Heart right ventricle (tissue), 16 donors: ENCODE measurements around the gene TBC1D2B. TPM values are rescaled to one million over a fixed set of nuclear protein-coding genes. Genes with fewer than 3 reads are reported as not detected.

Source experiments
- ATAC-seq, 8 donors: fragments of 200-7000 bp; cut with Tn5 transposase; one replicate each; pipeline ENCODE4 v1.9.1; 2020; ENCODE audit warnings: mild to moderate bottlenecking in 8 of 8, moderate library complexity in 8 of 8, moderate number of reproducible peaks in 1 of 8
- DNase-seq, 2 donors: peaks; one replicate each; pipeline ENCODE4 v3.0.0-alpha.2; 2020
- H3K27ac ChIP-seq, 10 donors: fragments of 200-600 bp; sonication (generic) in 2 of 10; one replicate each; pipeline versions ENCODE4 v1.5.0 to v1.8.0; 2020 to 2022; ENCODE audit warnings: mild to moderate bottlenecking in 3 of 10
- H3K27me3 ChIP-seq, 7 donors: fragments of 200-600 bp; one replicate each; pipeline ENCODE4 v1.8.0; 2021 to 2022; ENCODE audit warnings: mild to moderate bottlenecking in 2 of 7
- H3K36me3 ChIP-seq, 9 donors: fragments of 200-600 bp; sonication (generic) in 1 of 9; one replicate each; pipeline versions ENCODE4 v1.5.0 to v1.8.0; 2020 to 2022; ENCODE audit warnings: mild to moderate bottlenecking in 2 of 9
- H3K4me1 ChIP-seq, 9 donors: fragments of 200-600 bp; sonication (generic) in 1 of 9; one replicate each; pipeline versions ENCODE4 v1.5.0 to v1.8.0; 2020 to 2022; ENCODE audit warnings: mild to moderate bottlenecking in 4 of 9
- H3K4me3 ChIP-seq, 10 donors: fragments of 200-600 bp; sonication (generic) in 2 of 10; one replicate each; pipeline versions ENCODE4 v1.5.0 to v1.8.0; 2020 to 2022; ENCODE audit warnings: mild to moderate bottlenecking in 7 of 10, moderate library complexity in 2 of 10
- H3K9me3 ChIP-seq, 11 donors: fragments of 200-600 bp in 10 of 11; sonication (generic) in 2 of 11; one replicate each; pipeline versions ENCODE4 v1.5.0 to v1.8.0; 2013 to 2022; ENCODE audit warnings: mild to moderate bottlenecking in 2 of 11, control low read depth in 1 of 11, moderate library complexity in 1 of 11
- CTCF ChIP-seq, 9 donors: fragments of 200-600 bp; sonication (generic) in 2 of 9; IDR thresholded peaks; one replicate each; pipeline versions ENCODE4 v1.5.0 to v1.8.0; 2021 to 2022; ENCODE audit warnings: antibody characterized with exemption in 9 of 9, mild to moderate bottlenecking in 5 of 9, moderate library complexity in 1 of 9
- WGBS, 2 donors: extraction: QIAGEN DNeasy Blood & Tissue Kit; methylation state at CpG; one replicate each; pipeline ENCODE4 v1.1.7; 2013; ENCODE audit warnings: inconsistent platforms in 1 of 2; 5-methylcytosine and 5-hydroxymethylcytosine counted together
- intact Hi-C, 10 donors: fragments of 100-400 bp; cut with DNase I; formaldehyde crosslinking; loops; one replicate each; pipeline versions ENCODE4 v1.11.1 to v1.14.2; 2022
- polyA plus RNA-seq, 2 donors: library from polyadenylated mRNA; stranded (reverse); fragments of 200-250 nt; gene quantifications; one replicate each; pipeline ENCODE4 v1.2.3, GENCODE V29; 2013
- total RNA-seq, 10 donors: library from RNA; stranded (reverse); fragmentation: NEBNext Ultra II Directional in 3 of 10; extraction: Animal tissue kit (Norgen Biotek cat#: 25700) in 3 of 10; gene quantifications; one replicate each; pipeline versions ENCODE4 v1.2.1 to v1.2.4, GENCODE V29; 2021 to 2023
- donor health status: Arrhythmogenic right ventricular cardiomyopathy.
- donor health status: ischemic (EF 13 %, LVEDD 7.1; RV severe dilation, severe dysfunction).
- donor health status: healthy with polysubstance abuse.
- donor health status: DM: no; HTN: yes; CAD: no.
- donor health status: DM: no; HTN: no; CAD: no.
- donor health status: ischemic (EF 25% LVEDD 6.9; RV normal size, moderate dysfunction).
- donor health status: ischemic (EF 25% LVEDD 5.7; RV mildly dilated, moderate dysfunction).
- donor health status: healthy.
- donor health status: DM: yes; HTN: yes; CAD: no.
- donor health status: Ischemic cardiomyopathy.
- donor health status: ischemic (EF 35%, LVEDD 5.7; RV mildly dilated, moderate dysfunction).
- donor health status: nonischemic (EF 11% LVEDD 7.7; RV severe dilation, severe dysfunction).
- donor health status: DM: yes; HTN: yes; CAD: no.
- donor health status: PGD.
- donor health status: ischemic (EF 29% LVEDD 5.4; RV normal size, mild dysfunction).
- donor health status: nonischemic (EF 23%, LVEDD 6.1; RV moderate dilation, normal function).

Gene TBC1D2B
- total and polyA plus RNA-seq, 12 donors: 4.7 to 20.8 (median 9.6) TPM

GRCh38 chr15:78075490-78076230 lies 1.9 kb downstream of the TBC1D2B start:
- peak overlapping the region in 9 of 10 donors; percentile 75 to 97 (median 86) for H3K4me3 ChIP-seq
- ATAC-seq (peak; percentile 57 to 84 (median 74)), DNase-seq (no peak)
- no peaks in the 10 kb centered on the region for H3K36me3 ChIP-seq
- no peak for TF ChIP-seq CTCF (IDR thresholded peaks at IDR 0.05)
- no peaks in the 10 kb centered on the region for H3K9me3 ChIP-seq
- 22 to 24% methylated on average over 7 of the region's 7 CpGs for WGBS, 2 donors
- peaks cover 7 to 72% (median 50%) of the 10 kb centered on the region in 9 donors for H3K4me1 ChIP-seq
- no peaks in the 10 kb centered on the region for H3K27me3 ChIP-seq
- intact Hi-C loops: loop anchor here in 5 of 10 donors (1.0 to 10.0 kb wide), 7 partner anchors 11 to 71 kb away; no protein-coding TSS in a partner anchor
- peak overlapping the region; percentile 58 to 96 (median 88) for H3K27ac ChIP-seq

GRCh38 chr15:78073046-78073787 lies 4.3 kb downstream of the TBC1D2B start:
- intact Hi-C loops: loop anchor here in 4 of 10 donors (5.0 to 10.0 kb wide), 4 partner anchors 36 to 68 kb away; no protein-coding TSS in a partner anchor
- DNase-seq: no peak
- Histone ChIP-seq H3K27me3 (no peaks in the 10 kb centered on the region), H3K9me3 (no peaks in the 10 kb centered on the region), H3K4me3 (peak overlapping the region in 1 of 10 donors; percentile 13), H3K27ac (peak overlapping the region in 8 of 10 donors; percentile 31 to 96 (median 60)), H3K4me1 (peaks cover 11 to 94% (median 74%) of the 10 kb centered on the region in 9 donors), H3K36me3 (no peaks in the 10 kb centered on the region)
- TF ChIP-seq CTCF (IDR thresholded peaks at IDR 0.05): no peak
- ATAC-seq: no peak
- 89 to 96% methylated on average over 5 of the region's 5 CpGs for WGBS, 2 donors

- H3K27ac ChIP-seq: peak overlapping the region in 9 of 10 donors; percentile 19 to 96 (median 57)
- ATAC-seq (peak in 7 of 8 donors; percentile 5 to 40 (median 27)), DNase-seq (no peak)
- 36 to 51% methylated on average over 9 of the region's 9 CpGs for WGBS, 2 donors
- peak overlapping the region in 2 of 10 donors; percentile 0 to 13 for H3K4me3 ChIP-seq
- H3K4me1 ChIP-seq: peaks cover 15 to 97% (median 82%) of the 10 kb centered on the region in 9 donors
- no peaks in the 10 kb centered on the region for H3K36me3 ChIP-seq
- no peaks in the 10 kb centered on the region for H3K27me3 ChIP-seq
- intact Hi-C loops: loop anchor here in 4 of 10 donors (5.0 to 10.0 kb wide), 4 partner anchors 35 to 67 kb away; no protein-coding TSS in a partner anchor
- H3K9me3 ChIP-seq: no peaks in the 10 kb centered on the region
- no peak for TF ChIP-seq CTCF (IDR thresholded peaks at IDR 0.05)
Measured at GRCh38 chr15:78072080-78072892, 5.2 kb downstream of the TBC1D2B start.
